NCI-H2227 treated with DMSO at 0.1 percent for 48 hours (cell line): Measurements from ENCODE around the gene TMEM234.

Experiments used
- DNase-seq: peaks from one replicate; lab custom pipeline; 2025; lab: John Stamatoyannopoulos, UW

TMEM234 gene

GRCh38 chr1:32199717-32200072 lies 22.5 kb downstream of the TMEM234 start:
- no peak for DNase-seq

GRCh38 chr1:32199043-32199716 lies 23.0 kb downstream of the TMEM234 start:
- no peak for DNase-seq

- no peak for DNase-seq
These were observed 23.7 kb downstream of the TMEM234 start for GRCh38 chr1:32198237-32199042.

DNA sequence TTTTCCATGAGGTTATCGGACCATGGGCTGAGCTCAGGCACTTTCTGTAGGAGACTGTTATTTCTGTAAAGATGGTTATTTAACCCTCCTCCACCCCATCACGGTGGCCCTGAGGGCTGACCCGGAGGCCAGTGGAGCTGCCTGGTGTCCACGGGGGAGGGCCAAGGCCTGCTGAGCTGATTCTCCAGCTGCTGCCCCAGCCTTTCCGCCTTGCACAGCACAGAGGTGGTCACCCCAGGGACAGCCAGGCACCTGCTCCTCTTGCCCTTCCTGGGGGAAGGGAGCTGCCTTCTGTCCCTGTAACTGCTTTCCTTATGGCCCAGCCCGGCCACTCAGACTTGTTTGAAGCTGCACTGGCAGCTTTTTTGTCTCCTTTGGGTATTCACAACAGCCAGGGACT lies 24.3 kb downstream of the TMEM234 start:
- no peak for DNase-seq

DNA sequence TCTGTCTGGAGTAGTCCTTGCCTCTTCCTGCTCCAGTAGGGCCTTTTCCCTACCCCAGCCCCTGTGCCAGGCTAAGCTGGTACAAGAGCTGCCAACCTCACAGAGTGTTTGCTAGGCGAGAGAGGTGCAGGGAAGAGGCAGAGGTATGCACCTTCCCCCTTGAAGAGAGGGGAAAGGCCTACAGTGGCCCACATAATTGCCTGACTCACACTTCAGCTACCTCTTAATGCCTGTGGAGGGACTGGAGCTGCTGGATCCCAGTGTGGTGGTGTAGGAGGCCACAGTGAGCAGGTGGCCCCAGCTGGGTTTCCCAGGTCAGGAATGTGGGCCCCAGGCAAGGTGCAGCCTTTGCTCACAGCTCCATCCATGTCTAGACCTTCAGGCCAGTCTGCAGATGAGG lies 25.1 kb downstream of the TMEM234 start:
- DNase-seq = no peak

DNA sequence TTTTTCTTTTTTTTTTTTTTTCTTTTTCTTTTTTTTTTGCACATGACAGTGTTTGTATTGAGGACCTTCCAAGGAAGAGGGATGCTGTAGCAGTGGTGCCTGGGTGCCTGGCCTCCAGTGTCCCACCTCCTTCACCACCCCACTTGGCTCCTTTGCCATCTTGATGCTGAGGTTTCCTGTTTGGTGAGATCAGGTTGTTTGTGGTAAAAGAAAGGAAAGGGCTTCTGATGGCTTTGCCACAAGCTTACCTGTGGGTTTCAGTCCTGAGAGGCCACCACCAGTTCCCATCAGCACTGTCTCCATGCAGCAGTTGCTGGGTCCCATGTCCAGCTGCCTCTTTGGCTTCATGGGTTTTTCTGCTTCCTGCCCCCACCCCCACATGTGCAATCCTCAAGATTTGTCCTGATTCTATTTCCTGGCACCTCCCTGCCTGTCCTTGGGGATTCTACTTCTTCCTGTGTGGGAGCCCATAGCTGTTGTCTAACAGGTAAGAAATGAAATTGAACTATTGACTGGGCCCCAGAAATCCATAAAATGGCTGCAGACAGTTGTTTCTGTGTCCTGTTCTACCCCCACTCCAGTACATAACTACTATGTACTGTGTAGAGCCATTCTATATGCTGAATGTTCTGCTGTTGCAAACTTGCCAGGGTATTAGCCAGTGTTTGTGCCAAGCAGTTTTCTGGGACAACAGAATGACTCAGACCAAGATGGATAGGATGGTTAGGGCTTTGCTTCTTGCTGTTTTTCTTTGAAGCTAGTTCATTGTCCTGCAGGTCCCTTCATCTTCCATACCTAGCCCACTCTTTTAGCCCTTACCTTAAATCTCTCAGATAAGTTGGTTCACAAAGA lies 26.0 kb downstream of the TMEM234 start:
- DNase-seq = no peak

DNA sequence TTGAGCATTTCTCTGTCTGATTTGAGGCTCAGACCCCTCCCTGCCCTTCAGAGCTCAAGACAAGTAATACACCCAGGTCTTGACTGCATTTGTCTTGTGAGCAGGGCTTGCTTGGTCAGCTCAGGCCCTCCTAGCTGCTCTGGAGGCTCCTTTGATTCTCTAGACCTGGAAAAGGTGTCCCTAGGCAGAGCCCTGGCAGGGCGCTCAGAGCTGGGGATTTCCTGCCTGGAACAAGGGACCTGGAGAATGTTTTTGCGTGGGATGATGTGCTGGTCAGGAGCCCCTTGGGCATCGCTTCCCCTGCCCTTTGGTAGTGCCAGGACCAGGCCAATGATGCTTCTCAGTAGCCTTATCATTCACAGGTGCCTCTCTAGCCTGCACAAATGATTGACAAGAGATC lies 26.6 kb downstream of the TMEM234 start:
- DNase-seq = no peak

DNA sequence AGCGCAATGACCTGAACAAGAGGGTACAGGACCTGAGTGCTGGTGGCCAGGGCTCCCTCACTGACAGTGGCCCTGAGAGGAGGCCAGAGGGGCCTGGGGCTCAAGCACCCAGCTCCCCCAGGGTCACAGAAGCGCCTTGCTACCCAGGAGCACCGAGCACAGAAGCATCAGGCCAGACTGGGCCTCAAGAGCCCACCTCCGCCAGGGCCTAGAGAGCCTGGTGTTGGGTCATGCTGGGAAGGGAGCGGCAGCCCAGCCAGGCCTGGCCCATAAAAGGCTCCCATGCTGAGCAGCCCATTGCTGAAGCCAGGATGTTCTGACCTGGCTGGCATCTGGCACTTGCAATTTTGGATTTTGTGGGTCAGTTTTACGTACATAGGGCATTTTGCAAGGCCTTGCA lies 27.2 kb downstream of the TMEM234 start:
- DNase-seq = no peak

GRCh38 chr1:32192220-32192948 lies 29.8 kb downstream of the TMEM234 start:
- no peak for DNase-seq

GRCh38 chr1:32187850-32188249 lies 34.3 kb downstream of the TMEM234 start:
- DNase-seq = no peak

DNA sequence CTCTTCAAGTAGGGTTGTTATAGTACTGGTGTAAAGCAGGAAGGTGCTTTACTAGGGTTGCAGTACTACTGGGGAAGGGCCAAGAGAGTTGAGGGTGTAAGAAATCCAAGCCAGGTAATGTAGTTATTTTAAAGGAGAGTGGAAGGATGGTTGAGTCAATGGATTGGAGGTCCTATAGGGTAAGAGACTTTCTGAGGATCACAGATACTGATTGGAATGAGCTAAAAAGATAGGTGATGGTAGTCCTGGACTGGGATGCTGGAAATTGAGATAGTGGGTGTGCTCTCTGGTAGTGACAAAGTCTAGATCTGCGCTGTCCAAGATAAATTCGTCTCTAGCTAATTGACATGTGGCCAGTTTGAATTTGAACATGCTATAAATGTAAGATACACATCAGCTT lies 35.7 kb downstream of the TMEM234 start:
- DNase-seq = no peak

GRCh38 chr1:32186077-32186476 lies 36.1 kb downstream of the TMEM234 start:
- DNase-seq = no peak

DNA sequence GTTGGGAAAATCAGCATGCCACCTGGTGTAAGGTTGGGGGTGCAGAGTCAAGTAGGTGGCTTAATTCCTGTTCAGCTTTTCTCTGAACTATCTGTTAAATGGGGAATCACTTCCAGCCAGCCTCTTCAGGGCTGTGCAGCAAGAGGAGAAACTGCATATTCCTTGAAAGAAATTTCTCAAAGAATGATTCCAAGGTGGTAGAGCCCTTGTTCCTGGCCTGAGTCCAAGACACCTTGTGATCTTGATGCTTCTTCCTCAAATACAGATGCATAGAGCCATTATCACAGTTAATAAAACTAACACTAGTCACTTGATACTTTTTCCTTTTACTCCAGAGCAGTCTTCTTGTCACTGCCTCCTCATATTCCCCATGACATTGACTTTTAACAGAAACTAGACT lies 37.5 kb downstream of the TMEM234 start:
- no peak for DNase-seq

DNA sequence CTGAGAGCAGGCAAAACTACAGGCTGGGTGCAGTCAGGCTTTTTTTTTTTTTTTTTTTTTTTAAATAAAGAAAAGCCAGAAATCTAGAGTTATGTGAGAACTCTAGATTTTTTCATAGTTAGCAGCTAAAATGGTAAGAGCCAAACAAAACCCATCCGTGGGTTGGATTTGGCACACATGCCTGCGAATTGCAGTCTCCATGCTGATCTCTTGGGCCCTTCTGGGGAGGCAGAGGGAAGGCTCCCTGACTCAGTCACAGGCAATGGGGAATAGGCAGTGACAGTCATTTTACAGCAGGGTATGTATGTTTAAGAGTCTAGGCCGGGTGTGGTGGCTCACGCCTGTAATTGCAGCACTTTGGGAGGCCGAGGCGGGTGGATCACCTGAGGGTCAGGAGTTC lies 40.1 kb downstream of the TMEM234 start:
- DNase-seq = no peak

- DNase-seq = no peak
These were observed 40.6 kb downstream of the TMEM234 start for GRCh38 chr1:32181563-32181962.

DNA sequence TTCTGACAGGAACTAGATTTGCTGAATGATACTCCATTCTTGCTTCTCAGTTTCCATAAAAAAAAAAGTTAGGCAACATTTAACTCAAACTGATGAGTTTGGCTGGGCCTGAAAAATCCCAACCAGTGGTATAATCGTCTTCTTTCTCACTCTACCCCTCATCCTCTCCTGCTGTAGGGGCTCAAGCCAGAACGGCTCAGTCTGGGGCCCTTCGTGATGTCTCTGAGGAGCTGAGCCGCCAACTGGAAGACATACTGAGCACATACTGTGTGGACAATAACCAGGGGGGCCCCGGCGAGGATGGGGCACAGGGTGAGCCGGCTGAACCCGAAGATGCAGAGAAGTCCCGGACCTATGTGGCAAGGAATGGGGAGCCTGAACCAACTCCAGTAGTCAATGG lies 41.1 kb downstream of the TMEM234 start:
- DNase-seq = no peak

GRCh38 chr1:32180186-32181060 lies 41.7 kb downstream of the TMEM234 start:
- DNase-seq = peak; percentile 63

GRCh38 chr1:32179443-32180185 lies 42.5 kb downstream of the TMEM234 start, which contains the start of gene TXLNA:
TXLNA (plus strand) TSS chr1:32179675; CDS start chr1:32180346, 671 bp downstream.
- peak; percentile 91 for DNase-seq

- no peak for DNase-seq
These were observed 43.0 kb downstream of the TMEM234 start for GRCh38 chr1:32179193-32179442.

- no peak for DNase-seq
These were observed 43.6 kb downstream of the TMEM234 start for GRCh38 chr1:32178380-32179192.
